Measurements from ENCODE around the gene CLDN16.

DNA sequence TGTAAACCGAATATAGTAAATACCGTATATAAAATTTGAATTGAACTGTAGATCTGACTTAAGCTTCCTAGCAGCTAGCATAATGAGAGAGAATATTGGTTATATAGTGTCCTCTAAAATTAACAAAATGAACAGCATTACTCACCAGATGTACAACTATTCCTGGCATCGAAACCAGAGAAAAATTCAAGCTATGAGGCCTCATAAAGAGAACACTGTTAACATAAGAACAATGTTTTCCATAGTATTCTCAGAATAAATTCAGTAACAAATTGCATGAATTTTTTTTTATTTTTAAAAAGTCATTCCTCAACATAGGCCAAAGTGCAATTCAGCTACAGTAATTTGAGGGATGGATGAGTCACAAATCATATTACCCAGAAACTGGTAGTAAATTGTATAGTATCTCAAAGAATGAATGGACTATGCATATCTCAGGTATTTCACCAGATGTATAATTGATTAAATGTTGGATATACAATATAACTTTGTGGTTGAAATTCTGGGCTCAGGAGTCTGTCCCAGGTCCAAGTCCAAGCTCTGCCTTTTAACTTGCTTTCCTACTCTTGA lies 56.7 kb downstream of the CLDN16 start:
- TF ChIP-seq, protein P1, sequence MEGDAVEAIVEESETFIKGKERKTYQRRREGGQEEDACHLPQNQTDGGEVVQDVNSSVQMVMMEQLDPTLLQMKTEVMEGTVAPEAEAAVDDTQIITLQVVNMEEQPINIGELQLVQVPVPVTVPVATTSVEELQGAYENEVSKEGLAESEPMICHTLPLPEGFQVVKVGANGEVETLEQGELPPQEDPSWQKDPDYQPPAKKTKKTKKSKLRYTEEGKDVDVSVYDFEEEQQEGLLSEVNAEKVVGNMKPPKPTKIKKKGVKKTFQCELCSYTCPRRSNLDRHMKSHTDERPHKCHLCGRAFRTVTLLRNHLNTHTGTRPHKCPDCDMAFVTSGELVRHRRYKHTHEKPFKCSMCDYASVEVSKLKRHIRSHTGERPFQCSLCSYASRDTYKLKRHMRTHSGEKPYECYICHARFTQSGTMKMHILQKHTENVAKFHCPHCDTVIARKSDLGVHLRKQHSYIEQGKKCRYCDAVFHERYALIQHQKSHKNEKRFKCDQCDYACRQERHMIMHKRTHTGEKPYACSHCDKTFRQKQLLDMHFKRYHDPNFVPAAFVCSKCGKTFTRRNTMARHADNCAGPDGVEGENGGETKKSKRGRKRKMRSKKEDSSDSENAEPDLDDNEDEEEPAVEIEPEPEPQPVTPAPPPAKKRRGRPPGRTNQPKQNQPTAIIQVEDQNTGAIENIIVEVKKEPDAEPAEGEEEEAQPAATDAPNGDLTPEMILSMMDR (IDR thresholded peaks at IDR 0.05; ENCODE audit: low read length): no peak
- TF ChIP-seq EZH2 (optimal IDR thresholded peaks at IDR 0.05; ENCODE audit: low read depth, low read length): no peak

All from MM.1S (cell line).